SK-N-SH treated with all-trans-retinoic acid at 6 μM for 48 hours (cell line): ENCODE data around the gene GFRA1.

Experiments
- ATAC-seq: fragments of 200-7000 bp; cut with Tn5 transposase; 3 replicates; pipeline ENCODE4 v1.9.1; 2020; ENCODE audit warnings: mild to moderate bottlenecking, moderate library complexity
- BACH2 ChIP-seq: fragments of 250-450 bp; sonication (Bioruptor Pico); IDR thresholded peaks from 2 replicates; pipeline ENCODE4 v1.9.0; 2021; ENCODE audit warnings: mild to moderate bottlenecking, borderline replicate concordance
- CREB5 ChIP-seq: fragments of 250-450 bp; sonication (Bioruptor Pico); IDR thresholded peaks from 2 replicates; pipeline ENCODE4 v1.5.1; 2020; ENCODE audit warnings: low read depth, mild to moderate bottlenecking, moderate library complexity
- CSDC2 ChIP-seq: fragments of 250-450 bp; sonication (Bioruptor Pico); IDR thresholded peaks from 2 replicates; pipeline ENCODE4 v1.5.0; 2020; ENCODE audit warnings: mild to moderate bottlenecking, moderate library complexity
- ESRRG ChIP-seq: fragments of 250-450 bp; sonication (Bioruptor Pico); IDR thresholded peaks from 2 replicates; pipeline ENCODE4 v1.6.1; 2021; ENCODE audit warnings: mild to moderate bottlenecking
- GLIS3 ChIP-seq: fragments of 250-450 bp; sonication (Bioruptor Pico); IDR thresholded peaks from 2 replicates; pipeline ENCODE4 v1.5.0; 2020; ENCODE audit warnings: mild to moderate bottlenecking, moderate library complexity
- OSR1 ChIP-seq: fragments of 250-450 bp; sonication (Bioruptor Pico); IDR thresholded peaks from 2 replicates; pipeline ENCODE4 v1.8.0; 2022; ENCODE audit warnings: moderate library complexity, mild to moderate bottlenecking, inconsistent platforms
- PATZ1 ChIP-seq: fragments of 250-450 bp; sonication (Bioruptor Pico); IDR thresholded peaks from 2 replicates; pipeline ENCODE4 v1.8.0; 2020; ENCODE audit warnings: mild to moderate bottlenecking, moderate library complexity, borderline replicate concordance
- POU6F1 ChIP-seq: fragments of 250-450 bp; sonication (Bioruptor Pico); IDR thresholded peaks from 2 replicates; pipeline ENCODE4 v1.8.0; 2021; ENCODE audit warnings: low read depth, mild to moderate bottlenecking, moderate library complexity, borderline replicate concordance
- PPARA ChIP-seq: fragments of 250-450 bp; sonication (Bioruptor Pico); IDR thresholded peaks from 2 replicates; pipeline ENCODE4 v1.5.0; 2020; ENCODE audit warnings: mild to moderate bottlenecking, borderline replicate concordance
- RARB ChIP-seq: fragments of 250-450 bp; sonication (Bioruptor Pico); IDR thresholded peaks from 2 replicates; pipeline ENCODE4 v1.8.0; 2021; ENCODE audit warnings: mild to moderate bottlenecking, moderate library complexity
- SNAI2 ChIP-seq: fragments of 250-450 bp; sonication (Bioruptor Pico); IDR thresholded peaks from 2 replicates; pipeline ENCODE4 v1.5.0; 2020; ENCODE audit warnings: mild to moderate bottlenecking, moderate library complexity
- TCF4 ChIP-seq: fragments of 250-450 bp; sonication (Bioruptor Pico); IDR thresholded peaks from 2 replicates; pipeline ENCODE4 v1.8.0; 2021; ENCODE audit warnings: mild to moderate bottlenecking, moderate library complexity, borderline replicate concordance
- TOX ChIP-seq: fragments of 250-450 bp; sonication (Bioruptor Pico); IDR thresholded peaks from 2 replicates; pipeline ENCODE4 v1.8.0; 2021; ENCODE audit warnings: mild to moderate bottlenecking, moderate library complexity, borderline replicate concordance
- TSHZ2 ChIP-seq: fragments of 250-450 bp; sonication (Bioruptor Pico); IDR thresholded peaks from 2 replicates; pipeline ENCODE4 v1.5.0; 2020; ENCODE audit warnings: mild to moderate bottlenecking, moderate library complexity
- ZFP3 ChIP-seq: fragments of 250-450 bp; sonication (Bioruptor Pico); IDR thresholded peaks from 2 replicates; pipeline ENCODE4 v1.5.0; 2020; ENCODE audit warnings: mild to moderate bottlenecking, moderate library complexity
- ZFP30 ChIP-seq: fragments of 450-650 bp; formaldehyde crosslinking; IDR thresholded peaks from 2 replicates; pipeline ENCODE4 v1.5.0; 2022; ENCODE audit warnings: mild to moderate bottlenecking, moderate library complexity
- ZNF565 ChIP-seq: fragments of 450-650 bp; formaldehyde crosslinking; conservative IDR thresholded peaks from 2 replicates; pipeline ENCODE4 v1.5.0; 2020; ENCODE audit warnings: low read depth, mild to moderate bottlenecking, moderate library complexity
- ZNF8 ChIP-seq: fragments of 450-650 bp; formaldehyde crosslinking; IDR thresholded peaks from 2 replicates; pipeline ENCODE4 v1.5.0; 2020; ENCODE audit warnings: mild to moderate bottlenecking, moderate library complexity

GFRA1 gene

GRCh38 chr10:116175231-116175630 is 97.8 kb downstream of the GFRA1 start:
- TF ChIP-seq ZFP3 (no peak), OSR1 (CRISPR knock-in tag) (no peak), SNAI2 (CRISPR knock-in tag) (no peak), CSDC2 (no peak), BACH2 (CRISPR knock-in tag) (no peak), PATZ1 (CRISPR knock-in tag) (no peak), PPARA (CRISPR knock-in tag) (no peak), CREB5 (no peak)
- TF ChIP-seq, all 23 proteins: peak for 0

GRCh38 chr10:116171505-116171904 is 101.5 kb downstream of the GFRA1 start:
- TF ChIP-seq POU6F1 (no peak), CREB5 (no peak), TSHZ2 (CRISPR knock-in tag) (no peak)
- no peak for ATAC-seq

More at GRCh38 chr10:116175231-116175630, 97.8 kb downstream of the GFRA1 start:
- no peak for ATAC-seq

GRCh38 chr10:116170815-116171250 is 102.2 kb downstream of the GFRA1 start:
- no peak for TF ChIP-seq BACH2 (CRISPR knock-in tag)
- no peak for TF ChIP-seq TSHZ2 (CRISPR knock-in tag)
- no peak for ATAC-seq

- no peak for ATAC-seq
- TF ChIP-seq TSHZ2 (CRISPR knock-in tag) (no peak), ZNF8 (CRISPR knock-in tag) (no peak), PPARA (CRISPR knock-in tag) (no peak), GLIS3 (CRISPR knock-in tag) (no peak), RARB (CRISPR knock-in tag) (no peak), TCF4 (CRISPR knock-in tag) (no peak), SNAI2 (CRISPR knock-in tag) (no peak), ZNF565 (no peak), ESRRG (CRISPR knock-in tag) (no peak), ZFP30 (CRISPR knock-in tag) (no peak), TOX (no peak), POU6F1 (no peak), ZFP3 (no peak), OSR1 (CRISPR knock-in tag) (no peak)
Observed at GRCh38 chr10:116169782-116170445, 103.1 kb downstream of the GFRA1 start.
